Hippocampal formation (tissue), 2 donors: ENCODE data around the gene COPS9.

Source experiments
- DNase-seq, 2 donors: peaks; one replicate each; lab custom pipeline; 2025; lab: John Stamatoyannopoulos, UW

Gene COPS9

GRCh38 chr2:240147911-240148587 is 11.9 kb upstream of the COPS9 start:
- DNase-seq, result no peak

GRCh38 chr2:240147382-240147781 is 11.3 kb upstream of the COPS9 start:
- no peak for DNase-seq

- DNase-seq, result no peak
These were observed 10.6 kb upstream of the COPS9 start for GRCh38 chr2:240146627-240147278.

GRCh38 chr2:240146141-240146561 is 10.0 kb upstream of the COPS9 start:
- DNase-seq, result no peak

GRCh38 chr2:240145461-240145860 is 9.4 kb upstream of the COPS9 start:
- DNase-seq, result no peak

- no peak for DNase-seq
These were observed 8.7 kb upstream of the COPS9 start for GRCh38 chr2:240144649-240145261.

GRCh38 chr2:240143801-240144648 is 7.9 kb upstream of the COPS9 start:
- peak; percentile 15 to 74 for DNase-seq

GRCh38 chr2:240143276-240143675 is 7.2 kb upstream of the COPS9 start:
- no peak for DNase-seq

- DNase-seq, result no peak
These were observed 6.8 kb upstream of the COPS9 start for GRCh38 chr2:240142859-240143258.

- no peak for DNase-seq
These were observed 6.2 kb upstream of the COPS9 start for GRCh38 chr2:240142256-240142775.

- no peak for DNase-seq
These were observed 5.6 kb upstream of the COPS9 start for GRCh38 chr2:240141736-240142135.

- no peak for DNase-seq
These were observed 4.8 kb upstream of the COPS9 start for GRCh38 chr2:240140920-240141319.

GRCh38 chr2:240140511-240140910 is 4.4 kb upstream of the COPS9 start, which contains the start of gene OTOS:
OTOS (minus strand) TSS chr2:240140658; CDS start chr2:240140326, 332 bp downstream.
- no peak for DNase-seq

GRCh38 chr2:240139666-240140393 is 3.7 kb upstream of the COPS9 start:
- DNase-seq, result no peak

GRCh38 chr2:240139011-240139441 is 2.9 kb upstream of the COPS9 start:
- no peak for DNase-seq

GRCh38 chr2:240138254-240138984 is 2.3 kb upstream of the COPS9 start:
- no peak for DNase-seq

- DNase-seq, result no peak
These were observed 1.6 kb upstream of the COPS9 start for GRCh38 chr2:240137596-240138253.

GRCh38 chr2:240136671-240137292 is 677 bp upstream of the COPS9 start:
- DNase-seq, result no peak

GRCh38 chr2:240135706-240136012 is 446 bp downstream of the COPS9 start:
- no peak for DNase-seq
